Fibroblast of peridontal ligament (primary cell): ENCODE data around the gene DARS1.
"Not testable (repeated sequence)": the region's sequence is repeated elsewhere in the genome, so short reads cannot be mapped to it uniquely, and the experiment has no call there.

ENCODE experiments used
- DNase-seq: peaks from one replicate; pipeline ENCODE4 v3.0.0-alpha.2; 2010; ENCODE audit errors: extremely low read depth

DARS1 gene

DNA sequence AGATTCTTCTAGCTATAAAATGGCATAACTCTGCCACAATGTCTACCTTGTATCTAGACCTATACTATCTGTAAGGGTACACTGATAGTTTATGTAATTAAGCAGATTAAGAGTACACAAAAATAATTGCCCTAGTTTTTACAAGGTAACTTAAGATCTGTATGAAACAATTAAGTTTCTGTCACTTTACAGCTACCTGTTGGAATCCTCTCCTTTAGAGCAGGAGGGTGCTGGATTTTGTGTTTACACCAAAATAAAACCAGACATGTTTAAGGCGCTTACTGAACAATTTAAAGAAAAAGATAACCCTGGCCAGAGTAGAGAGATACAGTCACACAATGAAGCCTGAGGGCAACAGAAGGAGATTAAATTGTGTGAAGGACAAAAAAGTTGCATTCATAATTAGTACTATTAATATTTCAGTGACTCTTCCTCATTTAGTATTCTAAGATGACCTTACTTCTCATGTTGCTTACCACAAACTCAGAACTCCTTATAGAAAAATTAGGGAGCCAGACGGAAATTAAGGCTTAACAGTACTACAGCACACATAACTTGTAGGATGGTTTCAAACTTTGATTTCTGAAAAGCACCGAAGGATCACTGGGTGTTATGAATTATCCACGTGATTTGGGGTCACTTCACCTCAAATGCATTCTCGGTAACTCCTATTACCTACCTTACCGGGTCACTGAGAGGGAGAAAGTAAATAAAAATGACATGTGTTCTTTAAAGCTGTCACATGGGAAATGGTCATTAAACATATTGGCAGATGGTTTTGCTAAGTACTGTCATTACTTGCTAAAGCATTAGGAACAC lies 1.0 kb downstream of the DARS1 start:
- DNase-seq = no peak

- peak; percentile 18 for DNase-seq
These were observed 4.9 kb downstream of the DARS1 start for GRCh38 chr2:135980434-135981079.

GRCh38 chr2:135975702-135976101 lies 9.7 kb downstream of the DARS1 start:
- no peak for DNase-seq

GRCh38 chr2:135974036-135974435 lies 11.4 kb downstream of the DARS1 start:
- DNase-seq = peak; percentile 62

DNA sequence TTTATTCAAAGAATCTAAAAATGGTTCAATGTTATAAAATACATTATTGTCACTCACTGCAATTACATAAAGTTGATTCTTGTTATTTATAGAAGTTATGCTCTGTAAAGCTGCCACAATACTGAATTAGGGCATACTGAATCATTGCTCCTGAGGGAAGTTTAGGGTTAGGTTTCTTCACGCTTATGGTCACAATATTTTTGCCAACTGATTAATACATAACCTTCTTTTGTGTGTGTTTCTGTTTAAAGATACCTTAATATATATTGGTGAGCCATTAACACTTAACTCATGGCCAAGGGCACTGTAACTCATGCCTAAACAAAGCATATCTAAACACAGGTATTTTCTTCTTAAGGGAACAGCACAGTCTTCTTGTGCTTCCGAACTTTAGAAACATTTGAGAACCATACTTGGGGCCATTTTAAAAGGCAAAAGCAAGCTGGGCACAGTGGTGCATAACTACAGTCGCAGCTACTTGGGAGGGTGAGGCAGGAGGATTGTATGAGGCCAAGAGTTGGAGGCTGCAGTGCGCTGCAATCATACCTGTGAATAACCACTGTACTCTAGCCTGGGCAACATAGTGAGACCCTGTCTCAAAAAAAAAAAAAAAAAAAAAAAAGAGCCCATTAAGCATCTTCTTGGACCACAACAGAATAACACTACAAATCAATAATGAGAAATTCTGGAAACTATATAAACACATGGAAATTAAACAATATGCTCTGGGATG lies 15.6 kb downstream of the DARS1 start:
- no peak for DNase-seq

- DNase-seq = no peak
These were observed 19.7 kb downstream of the DARS1 start for GRCh38 chr2:135965756-135966155.

- not testable (repeated sequence) for DNase-seq
These were observed 21.0 kb downstream of the DARS1 start for GRCh38 chr2:135964404-135964803.

- DNase-seq = no peak
These were observed 21.6 kb downstream of the DARS1 start for GRCh38 chr2:135963841-135964240.

DNA sequence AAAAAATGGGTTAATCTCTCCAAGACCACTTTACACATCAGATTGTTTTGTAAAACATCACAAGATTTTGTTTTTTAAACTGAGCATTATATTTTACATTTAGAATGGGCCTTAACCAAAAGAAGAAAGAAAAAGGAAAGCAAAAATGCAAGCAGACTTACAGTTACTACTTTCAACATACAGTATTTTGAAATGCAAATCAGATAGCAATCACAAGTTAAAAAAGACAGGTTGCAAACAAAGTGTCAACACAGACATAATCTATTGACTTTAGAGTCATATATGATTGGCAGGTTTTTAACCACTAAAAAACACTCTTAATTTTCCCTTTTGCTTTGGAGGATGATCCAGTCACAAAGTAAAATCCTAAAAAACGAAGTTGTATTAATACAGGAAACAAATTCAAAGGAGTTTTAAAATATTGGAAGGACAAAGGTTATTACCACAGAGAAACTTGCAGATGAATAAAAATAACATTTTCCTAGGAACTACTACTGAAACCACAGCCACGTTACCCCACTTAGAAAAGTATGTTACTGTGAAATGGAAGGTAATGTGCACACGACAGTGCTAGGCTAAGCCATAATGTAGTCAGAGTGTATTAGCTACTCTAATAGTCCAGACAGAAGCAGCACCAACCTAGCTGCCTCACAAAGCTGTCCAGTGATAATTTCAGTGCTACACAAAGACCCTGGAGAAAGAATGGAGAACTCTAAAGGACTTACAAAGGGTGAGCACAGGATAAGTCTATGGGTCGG lies 22.9 kb downstream of the DARS1 start:
- DNase-seq = no peak

- peak; percentile 61 for DNase-seq
These were observed 24.5 kb downstream of the DARS1 start for GRCh38 chr2:135960656-135961551.

DNA sequence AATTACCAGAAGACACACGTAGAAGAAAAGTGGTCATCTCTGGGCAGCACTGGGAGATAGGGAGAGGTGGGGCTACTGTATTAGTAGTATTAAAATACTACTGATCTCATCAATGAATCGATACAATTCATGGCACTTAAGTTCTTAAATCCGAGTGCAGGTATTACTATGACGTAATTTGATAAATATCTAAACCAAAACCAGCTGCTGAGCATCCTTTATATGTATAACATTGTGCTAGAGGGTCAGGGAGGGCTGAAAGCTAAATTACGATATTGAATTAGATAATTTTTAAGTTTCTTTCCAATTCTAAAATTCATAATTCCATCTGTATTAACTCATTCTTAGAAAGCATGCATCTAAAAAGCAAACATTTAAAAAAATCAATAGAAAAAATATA lies 25.3 kb downstream of the DARS1 start:
- no peak for DNase-seq

- DNase-seq = not testable (repeated sequence)
These were observed 26.5 kb downstream of the DARS1 start for GRCh38 chr2:135958927-135959326.

DNA sequence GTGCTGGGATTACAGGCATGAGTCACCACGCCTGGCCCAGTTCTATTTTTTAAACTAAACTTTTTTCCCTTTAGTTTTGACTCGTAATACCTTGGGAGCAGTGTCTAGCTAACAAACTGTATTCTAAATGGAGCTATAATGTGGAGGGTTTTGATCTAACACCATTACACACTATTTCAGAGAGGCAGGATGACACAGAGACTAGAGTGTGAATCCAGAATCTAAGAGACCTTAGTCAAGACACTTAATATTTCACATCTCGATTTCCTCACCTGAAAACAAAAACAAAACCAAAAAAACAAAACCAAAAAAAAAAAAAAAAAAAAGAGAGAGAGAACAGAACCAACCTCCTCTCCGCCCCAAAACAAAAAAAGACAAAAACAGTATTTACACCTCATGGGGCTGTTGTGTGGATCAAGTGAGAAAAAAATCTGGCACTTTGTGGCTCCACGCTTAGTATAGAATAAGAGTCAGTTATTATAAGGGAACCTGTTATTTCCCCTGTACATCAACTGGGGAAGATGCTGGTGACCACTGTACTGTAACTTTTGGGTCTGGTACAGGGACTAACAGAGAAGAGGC lies 31.3 kb downstream of the DARS1 start:
- no peak for DNase-seq

DNA sequence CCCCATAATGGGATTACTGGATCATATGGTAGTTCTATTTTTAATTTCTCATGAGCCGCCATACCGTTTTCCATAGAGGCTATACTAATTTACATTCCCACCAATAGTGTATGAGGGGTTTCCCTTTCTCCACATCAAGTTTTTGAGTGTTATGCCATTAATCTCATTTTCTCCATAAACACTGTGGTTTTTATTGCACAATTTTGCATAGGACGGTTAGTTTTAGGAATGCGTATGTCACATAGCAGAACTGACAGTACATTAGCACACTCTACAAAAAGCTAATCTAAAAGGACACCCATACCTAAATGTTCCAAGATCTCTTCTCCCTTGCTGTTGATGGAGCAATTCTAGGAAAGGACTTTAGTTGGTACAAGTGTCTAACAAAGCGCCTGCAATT lies 32.5 kb downstream of the DARS1 start:
- DNase-seq = no peak

DNA sequence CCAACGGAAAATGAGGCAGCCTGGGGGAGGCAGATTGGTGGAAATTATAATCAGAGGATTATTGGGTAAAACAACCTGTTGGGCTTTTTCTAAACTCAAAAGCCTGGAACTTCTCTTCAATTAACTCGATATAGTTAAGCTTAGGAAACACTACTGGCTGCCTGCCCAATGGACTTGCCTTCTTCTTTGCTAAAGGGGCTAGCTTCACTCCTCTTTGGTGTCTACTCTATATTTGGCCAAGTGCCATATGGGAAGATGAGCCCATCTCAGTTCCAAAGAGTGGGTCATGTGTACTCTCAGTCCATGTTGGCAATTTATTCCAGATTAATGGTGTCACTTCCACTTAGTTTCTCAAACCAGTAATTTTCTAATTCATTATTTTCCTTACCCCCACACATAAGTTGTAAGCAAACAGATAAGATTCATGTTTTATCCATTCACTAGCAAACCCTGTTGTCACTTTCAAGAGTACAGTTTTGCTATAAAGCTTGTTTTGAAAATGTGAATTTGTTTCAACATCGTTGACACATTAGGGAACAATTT lies 34.3 kb downstream of the DARS1 start:
- DNase-seq = no peak

DNA sequence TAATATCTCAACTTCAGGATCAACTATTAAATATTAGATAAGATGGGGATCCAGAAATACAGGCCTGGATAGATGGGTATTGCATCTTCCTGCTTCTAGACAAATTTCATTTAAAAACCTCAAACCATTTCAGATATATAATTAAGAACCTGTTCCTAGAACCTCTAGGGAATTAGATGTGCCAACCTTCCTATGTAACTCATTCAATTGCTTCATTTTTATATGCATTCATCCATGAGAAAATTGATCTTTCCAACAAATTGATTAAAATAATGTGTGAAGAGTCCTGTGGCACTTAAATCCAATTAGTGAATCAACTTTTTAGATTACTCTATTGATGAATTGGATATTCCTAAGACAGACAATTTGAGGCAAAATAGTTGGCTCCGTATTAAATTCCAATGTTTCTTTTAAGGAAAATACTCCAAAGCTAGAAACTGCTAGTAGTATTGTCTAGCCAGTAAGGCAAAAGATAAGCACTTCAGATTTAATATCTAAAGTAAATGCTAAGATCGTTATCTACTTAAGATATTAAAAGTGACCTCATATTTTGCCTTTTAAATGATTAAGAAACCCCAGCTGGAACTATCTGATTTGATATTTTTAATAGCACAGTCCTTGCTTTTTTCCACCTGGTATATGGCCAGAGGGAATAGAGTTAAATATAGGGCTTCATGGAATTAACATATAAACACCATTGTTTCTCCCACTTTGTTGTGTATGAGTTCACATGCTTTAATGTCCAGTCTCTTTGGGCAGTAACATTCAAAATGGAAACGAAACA lies 35.8 kb downstream of the DARS1 start:
- DNase-seq = peak; percentile 15

DNA sequence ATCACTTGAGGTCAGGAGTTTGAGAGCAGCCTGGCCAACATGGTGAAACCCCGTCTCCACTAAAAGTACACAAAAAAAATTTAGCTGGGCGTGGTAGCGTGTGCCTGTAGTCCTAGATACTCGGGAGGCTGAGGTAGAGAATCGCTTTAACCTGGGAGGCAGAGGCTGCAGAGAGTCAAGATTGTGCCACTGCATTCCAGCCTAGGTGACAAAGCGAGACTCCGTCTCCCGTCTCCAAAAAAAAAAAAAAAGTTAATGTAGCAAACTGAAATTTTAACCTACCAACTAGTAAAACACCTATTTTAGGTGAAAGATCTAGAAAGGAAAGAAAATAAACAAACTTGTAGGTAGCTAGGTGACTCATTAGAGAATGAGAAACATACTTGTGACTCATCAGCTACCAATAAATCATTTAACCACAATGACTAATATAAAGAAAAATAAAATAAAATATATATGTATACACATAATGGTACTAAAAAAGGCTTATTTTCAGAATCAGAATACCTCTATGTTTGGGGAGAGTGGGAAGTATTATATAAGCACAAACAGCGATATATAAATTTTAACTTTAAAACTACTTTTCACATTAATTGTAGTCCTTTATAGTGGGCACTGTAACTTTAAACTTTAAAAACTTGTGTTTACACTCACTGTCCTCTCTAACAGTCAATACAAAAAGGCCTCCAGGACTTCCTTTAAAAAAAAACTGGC lies 36.6 kb downstream of the DARS1 start:
- peak; percentile 23 for DNase-seq

GRCh38 chr2:135948141-135948540 lies 37.3 kb downstream of the DARS1 start:
- no peak for DNase-seq

- no peak for DNase-seq
These were observed 37.9 kb downstream of the DARS1 start for GRCh38 chr2:135947483-135947882.
